ENCODE results near the gene JPH3. TPM values are rescaled to one million over a fixed set of nuclear protein-coding genes. Genes with fewer than 3 reads are reported as not detected.

JPH3 gene
- total and polyA plus RNA-seq, 2 experiments from 2014 or later, result 8.0 to 39.3 TPM

DNA sequence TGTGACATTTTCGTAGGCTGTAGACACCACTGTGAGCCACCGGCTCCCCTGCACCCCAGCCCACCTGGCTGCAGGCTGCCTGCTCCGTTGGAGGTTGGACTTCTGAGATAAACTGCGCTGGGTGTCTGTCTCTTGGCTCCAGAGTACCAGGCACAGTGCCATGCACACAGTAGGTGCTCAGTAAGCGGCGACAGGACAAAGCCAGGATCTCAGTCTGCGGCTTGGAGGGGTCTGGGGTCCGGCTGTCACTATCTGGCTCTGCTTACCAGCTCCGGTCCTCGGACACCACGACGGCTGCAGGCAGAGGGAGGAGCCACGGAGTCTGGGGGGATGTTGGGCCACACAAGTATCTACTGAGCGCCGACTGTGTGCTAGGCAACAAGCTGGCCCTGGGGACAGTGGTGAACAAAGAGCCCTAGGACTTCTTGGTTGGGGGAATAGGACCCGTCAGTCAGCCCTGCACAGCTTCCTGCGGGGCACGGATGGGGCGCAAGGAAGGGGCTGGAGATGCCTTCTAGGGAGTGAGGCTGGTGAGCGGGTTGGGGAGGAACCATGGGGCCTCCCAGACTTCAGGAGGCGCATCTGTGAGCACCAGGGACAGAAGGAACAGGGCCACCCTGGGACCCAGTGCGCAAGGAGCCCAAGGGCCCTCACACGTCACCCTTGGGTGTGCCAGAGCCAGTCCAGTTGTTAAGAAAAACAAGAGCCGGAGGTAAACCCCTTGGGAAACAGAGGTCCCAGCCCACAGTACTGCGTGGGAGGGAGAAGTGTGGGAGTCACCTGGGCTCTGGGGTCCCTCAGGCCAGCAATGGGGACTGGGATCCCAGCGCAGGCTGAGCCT is 17.3 kb downstream of the JPH3 start:
- Histone ChIP-seq H3K36me3 (no peaks in the 10 kb centered on the region), H3K4me1 (ENCODE audit: low read depth) (no peaks in the 10 kb centered on the region)

GRCh38 chr16:87620201-87620495 is 17.8 kb downstream of the JPH3 start:
- Histone ChIP-seq H3K4me3 (no peak overlapping the region), H3K36me3 (no peaks in the 10 kb centered on the region), H3K9me3 (ENCODE audit: low read depth) (no peaks in the 10 kb centered on the region), H3K27ac (no peak overlapping the region), H3K27me3 (no peaks in the 10 kb centered on the region), H3K4me1 (ENCODE audit: low read depth) (no peaks in the 10 kb centered on the region)
- TF ChIP-seq, protein P1, sequence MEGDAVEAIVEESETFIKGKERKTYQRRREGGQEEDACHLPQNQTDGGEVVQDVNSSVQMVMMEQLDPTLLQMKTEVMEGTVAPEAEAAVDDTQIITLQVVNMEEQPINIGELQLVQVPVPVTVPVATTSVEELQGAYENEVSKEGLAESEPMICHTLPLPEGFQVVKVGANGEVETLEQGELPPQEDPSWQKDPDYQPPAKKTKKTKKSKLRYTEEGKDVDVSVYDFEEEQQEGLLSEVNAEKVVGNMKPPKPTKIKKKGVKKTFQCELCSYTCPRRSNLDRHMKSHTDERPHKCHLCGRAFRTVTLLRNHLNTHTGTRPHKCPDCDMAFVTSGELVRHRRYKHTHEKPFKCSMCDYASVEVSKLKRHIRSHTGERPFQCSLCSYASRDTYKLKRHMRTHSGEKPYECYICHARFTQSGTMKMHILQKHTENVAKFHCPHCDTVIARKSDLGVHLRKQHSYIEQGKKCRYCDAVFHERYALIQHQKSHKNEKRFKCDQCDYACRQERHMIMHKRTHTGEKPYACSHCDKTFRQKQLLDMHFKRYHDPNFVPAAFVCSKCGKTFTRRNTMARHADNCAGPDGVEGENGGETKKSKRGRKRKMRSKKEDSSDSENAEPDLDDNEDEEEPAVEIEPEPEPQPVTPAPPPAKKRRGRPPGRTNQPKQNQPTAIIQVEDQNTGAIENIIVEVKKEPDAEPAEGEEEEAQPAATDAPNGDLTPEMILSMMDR (IDR thresholded peaks at IDR 0.05; ENCODE audit: low read depth, low read length), result no peak
- no peak for DNase-seq (ENCODE audit: low read depth in 1 of 2, low spot score in 1 of 2)

More for the DNA sequence above, 17.3 kb downstream of the JPH3 start:
- DNase-seq (ENCODE audit: low read depth in 1 of 2, low spot score in 1 of 2), result no peak
- TF ChIP-seq, protein P1 (IDR thresholded peaks at IDR 0.05; ENCODE audit: low read depth, low read length), result no peak
- Histone ChIP-seq H3K4me3 (no peak overlapping the region), H3K27me3 (no peaks in the 10 kb centered on the region), H3K27ac (no peak overlapping the region), H3K9me3 (ENCODE audit: low read depth) (no peaks in the 10 kb centered on the region)

DNA sequence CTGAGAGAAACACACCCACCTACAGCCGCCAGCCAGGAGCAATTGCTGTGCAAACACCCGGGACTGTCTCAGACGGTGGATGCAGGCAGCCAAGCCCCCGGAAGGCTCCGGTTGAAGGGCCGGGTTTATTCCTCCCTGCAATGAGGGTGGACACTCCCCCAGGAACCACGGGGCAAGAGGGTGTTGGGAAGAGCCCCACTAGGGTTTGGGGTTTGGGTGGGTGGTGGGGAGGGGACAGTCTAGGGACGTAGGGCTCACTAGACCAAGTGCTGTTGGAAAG is 19.2 kb downstream of the JPH3 start:
- no peaks in the 10 kb centered on the region for H3K27me3 ChIP-seq
- H3K4me1 ChIP-seq (ENCODE audit: low read depth), result no peaks in the 10 kb centered on the region
- no peak for DNase-seq (ENCODE audit: low read depth in 1 of 2, low spot score in 1 of 2)
- no peak overlapping the region for H3K4me3 ChIP-seq
- H3K27ac ChIP-seq, result no peak overlapping the region
- TF ChIP-seq, protein P1 (IDR thresholded peaks at IDR 0.05; ENCODE audit: low read depth, low read length), result no peak
- no peaks in the 10 kb centered on the region for H3K36me3 ChIP-seq
- H3K9me3 ChIP-seq (ENCODE audit: low read depth), result no peaks in the 10 kb centered on the region

DNA sequence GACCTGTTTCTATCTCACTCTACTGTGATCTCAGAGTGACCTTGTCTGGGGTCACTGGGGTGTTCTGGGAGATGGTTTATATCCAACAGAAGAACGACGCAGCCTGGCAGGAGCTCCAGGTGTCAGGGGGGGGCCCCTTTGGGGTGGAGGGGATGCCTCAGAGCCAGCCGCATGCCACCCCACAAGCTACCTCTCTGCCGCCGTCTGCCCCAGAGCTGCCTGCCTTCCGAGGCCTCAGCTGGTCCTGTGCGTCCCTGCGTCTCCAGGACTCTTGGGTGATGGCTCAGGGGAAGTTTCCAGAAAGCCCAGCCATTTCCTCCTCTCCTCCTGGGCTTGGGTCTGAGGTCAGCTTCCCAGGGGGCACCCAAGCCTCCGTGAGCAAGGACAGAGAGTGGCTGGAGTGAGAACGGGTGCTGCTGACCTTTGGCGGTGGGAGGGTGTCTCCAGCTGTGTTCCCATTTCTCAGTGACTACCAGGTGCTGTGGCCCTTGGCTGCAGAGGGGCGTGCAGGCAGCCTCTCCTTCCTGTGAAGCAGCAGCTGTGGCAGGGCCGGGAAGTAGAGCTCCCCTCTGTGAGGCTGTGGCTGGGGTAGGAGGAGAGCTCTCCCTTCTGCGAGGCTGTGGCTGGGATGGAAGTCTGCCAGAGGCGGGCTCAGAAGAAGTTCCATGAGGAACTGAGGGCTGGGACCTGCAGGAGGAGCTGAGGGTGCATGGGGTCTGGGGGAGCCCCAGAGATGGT is 19.8 kb downstream of the JPH3 start:
- Histone ChIP-seq H3K36me3 (no peaks in the 10 kb centered on the region), H3K27me3 (no peaks in the 10 kb centered on the region), H3K9me3 (ENCODE audit: low read depth) (no peaks in the 10 kb centered on the region), H3K4me3 (no peak overlapping the region), H3K4me1 (ENCODE audit: low read depth) (no peaks in the 10 kb centered on the region), H3K27ac (no peak overlapping the region)
- TF ChIP-seq, protein P1 (IDR thresholded peaks at IDR 0.05; ENCODE audit: low read depth, low read length), result no peak
- DNase-seq (ENCODE audit: low read depth in 1 of 2, low spot score in 1 of 2), result no peak

GRCh38 chr16:87622756-87623319 is 20.5 kb downstream of the JPH3 start:
- H3K27me3 ChIP-seq, result no peaks in the 10 kb centered on the region
- H3K36me3 ChIP-seq, result no peaks in the 10 kb centered on the region
- no peaks in the 10 kb centered on the region for H3K9me3 ChIP-seq (ENCODE audit: low read depth)
- H3K4me3 ChIP-seq, result no peak overlapping the region
- no peak for DNase-seq (ENCODE audit: low read depth in 1 of 2, low spot score in 1 of 2)
- no peak overlapping the region for H3K27ac ChIP-seq
- H3K4me1 ChIP-seq (ENCODE audit: low read depth), result no peaks in the 10 kb centered on the region
- TF ChIP-seq, protein P1 (IDR thresholded peaks at IDR 0.05; ENCODE audit: low read depth, low read length), result no peak
